GM20000 (cell line): Measurements from ENCODE around the gene NELL1.

Experiments
- DNase-seq: peaks from one replicate; pipeline ENCODE4 v3.0.0; 2012; ENCODE audit warnings: low spot score
- CTCF ChIP-seq: IDR thresholded peaks from 2 replicates; pipeline ENCODE4 v1.5.1; 2012; ENCODE audit warnings: mild to moderate bottlenecking, control low read depth; ENCODE audit errors: extremely low read depth, missing control alignments

NELL1 gene

GRCh38 chr11:20876738-20877137, 207.4 kb downstream of the NELL1 start:
- no peak for TF ChIP-seq CTCF
- no peak for DNase-seq

GRCh38 chr11:20880094-20880493, 210.7 kb downstream of the NELL1 start:
- DNase-seq, result no peak
- TF ChIP-seq CTCF, result no peak

- TF ChIP-seq CTCF, result no peak
- DNase-seq, result no peak
Observed at GRCh38 chr11:20881328-20882079, 212.1 kb downstream of the NELL1 start.

DNA sequence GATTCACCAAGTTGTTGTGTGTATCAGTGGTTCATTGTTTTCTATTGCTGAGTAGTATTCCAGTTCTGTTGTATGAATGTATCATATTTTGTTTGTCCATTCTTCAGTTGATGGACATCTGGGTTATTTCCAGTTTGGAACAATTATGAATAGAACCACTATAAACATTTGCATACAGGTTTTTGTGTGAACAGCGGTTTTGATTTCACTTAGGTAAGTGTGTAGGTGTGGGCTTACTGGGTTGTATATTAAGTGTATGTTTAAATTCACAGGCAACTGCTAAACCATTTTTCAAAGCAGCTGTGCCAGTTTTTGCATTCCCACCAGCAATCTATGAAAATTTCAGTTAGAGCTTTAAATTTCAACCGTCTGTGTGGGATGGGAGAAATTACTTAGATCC, 217.8 kb downstream of the NELL1 start:
- DNase-seq, result no peak
- no peak for TF ChIP-seq CTCF

GRCh38 chr11:20894296-20894695, 224.9 kb downstream of the NELL1 start:
- TF ChIP-seq CTCF, result no peak
- DNase-seq, result no peak

DNA sequence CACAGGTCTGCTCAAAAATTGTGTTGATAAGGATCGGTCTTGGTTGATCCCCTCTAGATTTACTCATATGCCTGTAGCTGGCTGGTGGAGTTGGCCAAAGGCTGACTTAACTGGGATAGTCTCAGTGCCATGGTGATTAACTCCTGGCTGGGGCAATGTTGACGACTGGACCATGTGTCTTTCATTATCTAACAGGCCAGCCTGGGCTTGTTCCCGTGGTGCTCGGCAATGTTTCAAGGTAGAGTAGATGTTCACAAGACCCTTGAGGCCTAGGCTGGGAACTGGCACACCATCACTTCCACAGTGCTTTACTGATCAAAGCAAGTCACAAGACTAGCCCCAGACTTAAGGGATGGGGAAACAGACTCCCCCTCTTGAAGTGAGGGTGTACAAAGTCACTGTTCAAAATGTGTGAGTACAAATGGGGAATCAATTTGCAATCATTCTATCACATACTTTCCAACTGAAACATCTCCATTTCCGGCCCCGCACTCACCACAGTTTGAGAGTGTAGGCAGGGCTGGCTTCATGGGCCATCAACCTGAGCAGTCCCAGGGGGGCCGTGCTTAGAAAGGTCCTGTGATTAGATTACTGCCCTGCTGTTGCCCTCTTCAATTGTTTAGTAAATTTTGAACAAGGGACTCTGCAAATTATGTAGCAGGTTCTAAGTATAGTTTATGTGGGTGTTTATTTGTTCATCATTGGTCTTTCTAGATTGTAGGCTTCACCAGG, 240.8 kb downstream of the NELL1 start:
- DNase-seq, result no peak
- TF ChIP-seq CTCF, result no peak

- no peak for TF ChIP-seq CTCF
- DNase-seq, result no peak
Observed at GRCh38 chr11:20910733-20911132, 241.3 kb downstream of the NELL1 start.
